ENCODE measurements around the gene NDRG3.

- no peak for TF ChIP-seq CTCF (conservative IDR thresholded peaks at IDR 0.05)
- no peak for TF ChIP-seq EZH2 (IDR thresholded peaks at IDR 0.05; ENCODE audit: low read depth)
Observed at GRCh38 chr20:36655004-36655403, 90.9 kb downstream of the NDRG3 start.

Measured in PC-9 (cell line).